ENCODE measurements around the gene EXOC2.
A peak's percentile ranks its signal among the peaks of the same experiment; 100 is the strongest.

Gene EXOC2

DNA sequence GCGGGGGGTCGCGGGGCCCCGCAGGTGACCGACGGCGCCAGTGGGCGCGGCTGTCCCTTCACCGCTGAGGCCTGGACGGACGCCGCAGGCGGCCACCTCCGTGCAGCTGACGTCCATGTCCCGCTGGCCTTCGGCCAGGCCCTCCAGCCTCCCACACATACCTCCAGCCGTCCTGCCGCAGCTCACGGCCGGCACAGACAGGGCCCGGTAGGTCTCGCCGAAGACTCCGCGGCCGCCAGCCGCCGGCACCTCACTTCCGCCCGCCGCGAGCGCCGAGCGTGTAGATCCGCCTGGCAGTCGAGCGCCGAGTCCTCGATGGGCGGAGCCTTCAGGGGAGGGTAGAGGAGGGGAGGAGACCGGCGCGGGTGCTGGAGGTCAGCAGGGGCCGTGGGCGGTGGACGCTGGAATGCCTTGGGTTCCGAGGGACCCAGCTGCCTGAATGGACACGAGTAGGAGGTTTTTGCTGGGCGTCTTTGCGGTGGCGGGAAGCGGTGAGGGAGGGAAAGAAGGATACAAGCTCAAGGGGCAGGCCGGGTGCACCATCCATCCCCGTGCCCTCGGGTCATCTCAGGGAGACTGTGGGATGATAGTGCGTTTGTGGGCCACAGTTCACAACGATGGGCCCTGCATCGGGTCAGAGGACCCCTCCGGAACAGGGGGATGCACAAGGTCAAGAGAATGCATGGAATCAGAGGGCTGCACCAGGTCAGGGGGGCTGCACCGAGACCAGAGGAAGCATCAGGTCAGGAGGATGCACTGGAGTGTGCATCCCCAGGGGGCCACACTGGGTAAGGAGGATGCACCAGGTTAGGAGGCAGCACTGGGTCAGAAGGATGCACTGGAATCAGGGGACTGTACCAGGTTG is at the start of gene EXOC2:
EXOC2 (minus strand) TSS at position 282 of the 865 bp plus-strand sequence. CDS start 55,321 bp downstream, outside the sequence.
- TF ChIP-seq, protein P1, sequence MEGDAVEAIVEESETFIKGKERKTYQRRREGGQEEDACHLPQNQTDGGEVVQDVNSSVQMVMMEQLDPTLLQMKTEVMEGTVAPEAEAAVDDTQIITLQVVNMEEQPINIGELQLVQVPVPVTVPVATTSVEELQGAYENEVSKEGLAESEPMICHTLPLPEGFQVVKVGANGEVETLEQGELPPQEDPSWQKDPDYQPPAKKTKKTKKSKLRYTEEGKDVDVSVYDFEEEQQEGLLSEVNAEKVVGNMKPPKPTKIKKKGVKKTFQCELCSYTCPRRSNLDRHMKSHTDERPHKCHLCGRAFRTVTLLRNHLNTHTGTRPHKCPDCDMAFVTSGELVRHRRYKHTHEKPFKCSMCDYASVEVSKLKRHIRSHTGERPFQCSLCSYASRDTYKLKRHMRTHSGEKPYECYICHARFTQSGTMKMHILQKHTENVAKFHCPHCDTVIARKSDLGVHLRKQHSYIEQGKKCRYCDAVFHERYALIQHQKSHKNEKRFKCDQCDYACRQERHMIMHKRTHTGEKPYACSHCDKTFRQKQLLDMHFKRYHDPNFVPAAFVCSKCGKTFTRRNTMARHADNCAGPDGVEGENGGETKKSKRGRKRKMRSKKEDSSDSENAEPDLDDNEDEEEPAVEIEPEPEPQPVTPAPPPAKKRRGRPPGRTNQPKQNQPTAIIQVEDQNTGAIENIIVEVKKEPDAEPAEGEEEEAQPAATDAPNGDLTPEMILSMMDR (IDR thresholded peaks at IDR 0.05; ENCODE audit: borderline replicate concordance, extremely low read depth, low read length, poor library complexity, severe bottlenecking): peak; percentile 50
- TF ChIP-seq EZH2 (IDR thresholded peaks at IDR 0.05; ENCODE audit: borderline replicate concordance, low read depth, low read length, severe bottlenecking): no peak
- no peaks in the 10 kb centered on the region for H3K9me3 ChIP-seq (ENCODE audit: insufficient read depth, low read length, severe bottlenecking)
- DNase-seq: peak; percentile 86
- H3K36me3 ChIP-seq (ENCODE audit: insufficient read depth, low read length): peaks cover 18% of the 10 kb centered on the region
- H3K79me2 ChIP-seq (ENCODE audit: insufficient read depth, low read length): peaks cover 48% of the 10 kb centered on the region
- peak within 1 kb of the TSS; percentile 61 for H3K27ac ChIP-seq (ENCODE audit: low read length)
- H2AFZ ChIP-seq (ENCODE audit: low read depth, low read length): peak within 1 kb of the TSS; percentile 89
- H3K4me2 ChIP-seq (ENCODE audit: insufficient read depth, low read length): peak within 1 kb of the TSS; percentile 99
- peaks cover 7% of the 10 kb centered on the region; the same call in 1 of the 2 replicates for H4K20me1 ChIP-seq (ENCODE audit: insufficient read depth, low read length)
- H3K4me3 ChIP-seq (ENCODE audit: low read depth in 1 of 2, low read length in 2 of 2): peak within 1 kb of the TSS; percentile 72 to 93
- peaks cover 35% of the 10 kb centered on the region for H3K4me1 ChIP-seq (ENCODE audit: insufficient read depth, low read length)
- peak within 1 kb of the TSS; percentile 63 for H3K9ac ChIP-seq (ENCODE audit: low read depth, low read length)
- no peaks in the 10 kb centered on the region for H3K27me3 ChIP-seq (ENCODE audit: insufficient read depth, low read length, poor library complexity)
- ATAC-seq (ENCODE audit: insufficient read depth, low read depth): peak; percentile 90

DNA sequence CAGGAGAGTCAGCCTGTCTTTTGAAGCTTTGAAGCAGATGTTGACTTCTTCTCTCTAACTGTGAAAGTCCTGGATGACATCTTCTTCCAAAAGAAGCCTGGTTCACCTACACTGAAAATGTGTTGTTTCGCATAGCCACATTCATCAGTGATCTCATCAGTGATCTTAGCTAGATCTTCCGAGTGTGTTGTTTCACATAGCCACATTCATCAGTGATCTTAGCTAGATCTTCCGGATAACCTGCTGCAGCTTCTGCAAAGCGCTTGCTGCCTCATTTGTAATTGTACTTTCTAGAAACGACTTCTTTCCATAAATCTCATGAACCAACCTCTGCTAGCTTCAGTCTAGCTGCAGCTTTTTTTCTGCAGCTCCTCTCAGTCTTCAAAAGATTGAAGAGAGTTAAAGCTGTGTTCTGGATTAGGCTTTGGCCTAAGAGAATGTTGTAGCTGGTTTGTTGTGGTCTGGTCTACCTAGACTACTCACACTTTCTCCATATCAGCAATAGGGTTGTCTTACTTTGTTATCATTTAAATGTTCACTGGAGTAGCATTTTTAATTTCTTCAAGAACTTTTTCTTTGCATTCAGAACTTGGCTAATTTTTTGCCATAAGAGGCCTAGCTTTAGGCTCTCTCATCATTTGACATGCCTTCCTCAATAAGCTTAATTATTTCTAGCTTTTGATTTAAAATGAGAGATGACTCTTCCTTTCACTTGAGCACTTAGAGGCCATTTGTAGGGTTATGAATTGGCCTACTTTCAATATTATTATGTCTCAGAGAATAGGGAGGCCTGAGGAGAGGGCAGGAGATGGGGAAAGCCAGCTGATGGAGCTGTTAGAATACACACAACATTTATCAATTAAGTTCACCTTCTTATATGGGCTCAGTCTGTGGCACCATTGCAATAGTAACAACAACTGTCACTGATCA is 48.7 kb upstream of the EXOC2 start:
- DNase-seq (no peak), ATAC-seq (ENCODE audit: insufficient read depth, low read depth) (no peak)
- Histone ChIP-seq H3K9ac (ENCODE audit: low read depth, low read length) (no peak overlapping the region), H3K4me1 (ENCODE audit: insufficient read depth, low read length) (no peaks in the 10 kb centered on the region), H3K79me2 (ENCODE audit: insufficient read depth, low read length) (no peaks in the 10 kb centered on the region), H3K27me3 (ENCODE audit: insufficient read depth, low read length, poor library complexity) (no peaks in the 10 kb centered on the region), H3K4me2 (ENCODE audit: insufficient read depth, low read length) (no peak overlapping the region), H3K36me3 (ENCODE audit: insufficient read depth, low read length) (no peaks in the 10 kb centered on the region), H3K9me3 (ENCODE audit: insufficient read depth, low read length, severe bottlenecking) (no peaks in the 10 kb centered on the region), H4K20me1 (ENCODE audit: insufficient read depth, low read length) (no peaks in the 10 kb centered on the region), H3K4me3 (ENCODE audit: low read depth in 1 of 2, low read length in 2 of 2) (no peak overlapping the region), H3K27ac (ENCODE audit: low read length) (no peak overlapping the region), H2AFZ (ENCODE audit: low read depth, low read length) (no peak overlapping the region)
- TF ChIP-seq, protein P1 (IDR thresholded peaks at IDR 0.05; ENCODE audit: borderline replicate concordance, extremely low read depth, low read length, poor library complexity, severe bottlenecking): no peak
- no peak for TF ChIP-seq EZH2 (IDR thresholded peaks at IDR 0.05; ENCODE audit: borderline replicate concordance, low read depth, low read length, severe bottlenecking)

GRCh38 chr6:736657-737446 is 43.9 kb upstream of the EXOC2 start:
- Histone ChIP-seq H3K36me3 (ENCODE audit: insufficient read depth, low read length) (no peaks in the 10 kb centered on the region), H3K4me2 (ENCODE audit: insufficient read depth, low read length) (no peak overlapping the region), H3K9ac (ENCODE audit: low read depth, low read length) (no peak overlapping the region), H3K4me1 (ENCODE audit: insufficient read depth, low read length) (no peaks in the 10 kb centered on the region), H3K9me3 (ENCODE audit: insufficient read depth, low read length, severe bottlenecking) (no peaks in the 10 kb centered on the region), H3K27ac (ENCODE audit: low read length) (no peak overlapping the region), H3K79me2 (ENCODE audit: insufficient read depth, low read length) (no peaks in the 10 kb centered on the region), H4K20me1 (ENCODE audit: insufficient read depth, low read length) (no peaks in the 10 kb centered on the region; the same call in 1 of the 2 replicates), H2AFZ (ENCODE audit: low read depth, low read length) (no peak overlapping the region), H3K4me3 (ENCODE audit: low read depth in 1 of 2, low read length in 2 of 2) (no peak overlapping the region), H3K27me3 (ENCODE audit: insufficient read depth, low read length, poor library complexity) (no peaks in the 10 kb centered on the region)
- no peak for DNase-seq
- ATAC-seq (ENCODE audit: insufficient read depth, low read depth): no peak
- no peak for TF ChIP-seq EZH2 (IDR thresholded peaks at IDR 0.05; ENCODE audit: borderline replicate concordance, low read depth, low read length, severe bottlenecking)
- TF ChIP-seq, protein P1 (IDR thresholded peaks at IDR 0.05; ENCODE audit: borderline replicate concordance, extremely low read depth, low read length, poor library complexity, severe bottlenecking): no peak
